Ovary (tissue), 3 donors: Measurements from ENCODE around the gene SLITRK3.

Experiments used
- POLR2A ChIP-seq: fragments of 450-650 bp; IDR thresholded peaks from one replicate; pipeline ENCODE4 v1.6.1; 2017; ENCODE audit warnings: antibody characterized with exemption, mild to moderate bottlenecking, moderate library complexity
- TF ChIP-seq, protein P1 (sequence below), 3 donors: fragments of 450-650 bp in 2 of 3; fragments of 200-600 bp in 1 of 3; IDR thresholded peaks; one replicate each; pipeline versions ENCODE4 v1.5.1 to v1.8.0; 2016 to 2022; ENCODE audit warnings: antibody characterized with exemption in 3 of 3, mild to moderate bottlenecking in 1 of 3
- donor health status: DM: no; HTN: no; CAD: no.

DNA sequence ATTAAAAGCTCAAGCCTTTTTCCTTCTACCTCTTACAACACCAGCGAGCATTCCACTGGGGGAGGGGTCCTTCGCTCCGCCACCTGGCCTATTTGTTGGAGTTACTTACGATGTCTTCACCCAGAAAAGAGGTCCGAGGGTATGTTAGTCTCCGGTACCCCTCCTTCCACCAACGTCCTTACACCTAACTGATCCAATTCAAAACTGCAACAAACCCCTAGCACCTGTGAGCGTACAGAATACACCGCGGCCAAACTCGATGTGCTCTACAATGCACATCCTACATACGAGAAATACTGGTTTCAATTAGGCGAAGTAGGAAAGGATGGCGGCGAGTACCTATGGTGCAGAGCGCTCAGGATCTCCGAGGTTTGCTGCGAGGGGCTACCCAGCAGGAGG is 944 bp downstream of the SLITRK3 start:
- no peak for TF ChIP-seq POLR2A
- TF ChIP-seq, protein P1, sequence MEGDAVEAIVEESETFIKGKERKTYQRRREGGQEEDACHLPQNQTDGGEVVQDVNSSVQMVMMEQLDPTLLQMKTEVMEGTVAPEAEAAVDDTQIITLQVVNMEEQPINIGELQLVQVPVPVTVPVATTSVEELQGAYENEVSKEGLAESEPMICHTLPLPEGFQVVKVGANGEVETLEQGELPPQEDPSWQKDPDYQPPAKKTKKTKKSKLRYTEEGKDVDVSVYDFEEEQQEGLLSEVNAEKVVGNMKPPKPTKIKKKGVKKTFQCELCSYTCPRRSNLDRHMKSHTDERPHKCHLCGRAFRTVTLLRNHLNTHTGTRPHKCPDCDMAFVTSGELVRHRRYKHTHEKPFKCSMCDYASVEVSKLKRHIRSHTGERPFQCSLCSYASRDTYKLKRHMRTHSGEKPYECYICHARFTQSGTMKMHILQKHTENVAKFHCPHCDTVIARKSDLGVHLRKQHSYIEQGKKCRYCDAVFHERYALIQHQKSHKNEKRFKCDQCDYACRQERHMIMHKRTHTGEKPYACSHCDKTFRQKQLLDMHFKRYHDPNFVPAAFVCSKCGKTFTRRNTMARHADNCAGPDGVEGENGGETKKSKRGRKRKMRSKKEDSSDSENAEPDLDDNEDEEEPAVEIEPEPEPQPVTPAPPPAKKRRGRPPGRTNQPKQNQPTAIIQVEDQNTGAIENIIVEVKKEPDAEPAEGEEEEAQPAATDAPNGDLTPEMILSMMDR (IDR thresholded peaks at IDR 0.05) = no peak
